Measurements from ENCODE around the gene SLC16A12. TPM values are rescaled to one million over a fixed set of nuclear protein-coding genes. Genes with fewer than 3 reads are reported as not detected.

Gene SLC16A12
- total and polyA plus RNA-seq, 2 donors (not counting 1 experiment from before 2014, with no cell fraction given), result under 0.01 to 0.26 TPM

- Histone ChIP-seq H3K79me2 (ENCODE audit: control insufficient read depth, insufficient read depth, low read length) (peaks cover 6% of the 10 kb centered on the region), H3K27me3 (ENCODE audit: control insufficient read depth, insufficient read depth, low read length) (no peaks in the 10 kb centered on the region), H3K4me3 (replicated peaks in 1 of 4; ENCODE audit: control extremely low read depth in 1 of 4, insufficient read depth in 1 of 4, low read depth in 3 of 4, low read length in 4 of 4) (no peak overlapping the region), H3K4me1 (ENCODE audit: control insufficient read depth, extremely low read depth, insufficient read depth, low read length) (peaks cover 10% of the 10 kb centered on the region), H3K4me2 (ENCODE audit: extremely low read depth, insufficient read depth, low read length) (no peak overlapping the region), H4K20me1 (ENCODE audit: control insufficient read depth, extremely low read depth, insufficient read depth, low read length) (no peaks in the 10 kb centered on the region), H3K9me3 (ENCODE audit: control insufficient read depth, insufficient read depth, low read depth, low read length) (no peaks in the 10 kb centered on the region), H3K27ac (ENCODE audit: insufficient read depth, low read length) (no peak overlapping the region), H2AFZ (ENCODE audit: low read length) (no peak overlapping the region), H3K9ac (ENCODE audit: insufficient read depth, low read length) (no peak overlapping the region), H3K36me3 (ENCODE audit: control insufficient read depth, insufficient read depth, low read length) (no peaks in the 10 kb centered on the region)
- peak in 1 of 2 donors; percentile 88 for DNase-seq (ENCODE audit: low read depth in 2 of 2)
- no peak for TF ChIP-seq EZH2 (IDR thresholded peaks at IDR 0.05; ENCODE audit: low read length, missing control alignments)
- no peak for TF ChIP-seq CTCF (conservative IDR thresholded peaks at IDR 0.05 in 1 of 2, IDR thresholded peaks at IDR 0.05 in 1 of 2; ENCODE audit: low read depth in 1 of 2, low read length in 2 of 2)
These were observed 137.2 kb downstream of the SLC16A12 start for GRCh38 chr10:89398003-89398749.

GRCh38 chr10:89395141-89395540, 140.3 kb downstream of the SLC16A12 start:
- no peak overlapping the region for H3K27ac ChIP-seq (ENCODE audit: insufficient read depth, low read length)
- no peak for DNase-seq (ENCODE audit: low read depth in 2 of 2)
- no peak overlapping the region for H3K4me3 ChIP-seq (replicated peaks in 1 of 4; ENCODE audit: control extremely low read depth in 1 of 4, insufficient read depth in 1 of 4, low read depth in 3 of 4, low read length in 4 of 4)

GRCh38 chr10:89393898-89394297, 141.5 kb downstream of the SLC16A12 start:
- no peak overlapping the region for H2AFZ ChIP-seq (ENCODE audit: low read length)
- peak overlapping the region in 3 of 4 experiments; percentile 19 to 89 (median 68) for H3K4me3 ChIP-seq (replicated peaks in 1 of 4; ENCODE audit: control extremely low read depth in 1 of 4, insufficient read depth in 1 of 4, low read depth in 3 of 4, low read length in 4 of 4)
- no peaks in the 10 kb centered on the region for H3K27me3 ChIP-seq (ENCODE audit: control insufficient read depth, insufficient read depth, low read length)
- H3K27ac ChIP-seq (ENCODE audit: insufficient read depth, low read length), result no peak overlapping the region
- H3K9me3 ChIP-seq (ENCODE audit: control insufficient read depth, insufficient read depth, low read depth, low read length), result no peaks in the 10 kb centered on the region
- H3K4me2 ChIP-seq (ENCODE audit: extremely low read depth, insufficient read depth, low read length), result peak overlapping the region; percentile 7
- H4K20me1 ChIP-seq (ENCODE audit: control insufficient read depth, extremely low read depth, insufficient read depth, low read length), result no peaks in the 10 kb centered on the region
- H3K36me3 ChIP-seq (ENCODE audit: control insufficient read depth, insufficient read depth, low read length), result no peaks in the 10 kb centered on the region
- no peak overlapping the region for H3K9ac ChIP-seq (ENCODE audit: insufficient read depth, low read length)
- TF ChIP-seq EZH2 (IDR thresholded peaks at IDR 0.05; ENCODE audit: low read length, missing control alignments), result no peak
- no peak for TF ChIP-seq CTCF (conservative IDR thresholded peaks at IDR 0.05 in 1 of 2, IDR thresholded peaks at IDR 0.05 in 1 of 2; ENCODE audit: low read depth in 1 of 2, low read length in 2 of 2)
- no peak for DNase-seq (ENCODE audit: low read depth in 2 of 2)
- H3K79me2 ChIP-seq (ENCODE audit: control insufficient read depth, insufficient read depth, low read length), result peaks cover 6% of the 10 kb centered on the region
- H3K4me1 ChIP-seq (ENCODE audit: control insufficient read depth, extremely low read depth, insufficient read depth, low read length), result peaks cover 12% of the 10 kb centered on the region

More at GRCh38 chr10:89395141-89395540, 140.3 kb downstream of the SLC16A12 start:
- no peaks in the 10 kb centered on the region for H3K9me3 ChIP-seq (ENCODE audit: control insufficient read depth, insufficient read depth, low read depth, low read length)
- H3K36me3 ChIP-seq (ENCODE audit: control insufficient read depth, insufficient read depth, low read length), result no peaks in the 10 kb centered on the region
- no peaks in the 10 kb centered on the region for H3K27me3 ChIP-seq (ENCODE audit: control insufficient read depth, insufficient read depth, low read length)
- no peak overlapping the region for H3K9ac ChIP-seq (ENCODE audit: insufficient read depth, low read length)
- no peak overlapping the region for H3K4me2 ChIP-seq (ENCODE audit: extremely low read depth, insufficient read depth, low read length)
- no peak overlapping the region for H2AFZ ChIP-seq (ENCODE audit: low read length)
- H3K79me2 ChIP-seq (ENCODE audit: control insufficient read depth, insufficient read depth, low read length), result peaks cover 6% of the 10 kb centered on the region
- peaks cover 12% of the 10 kb centered on the region for H3K4me1 ChIP-seq (ENCODE audit: control insufficient read depth, extremely low read depth, insufficient read depth, low read length)
- H4K20me1 ChIP-seq (ENCODE audit: control insufficient read depth, extremely low read depth, insufficient read depth, low read length), result no peaks in the 10 kb centered on the region
- TF ChIP-seq CTCF (conservative IDR thresholded peaks at IDR 0.05 in 1 of 2, IDR thresholded peaks at IDR 0.05 in 1 of 2; ENCODE audit: low read depth in 1 of 2, low read length in 2 of 2), result no peak
- no peak for TF ChIP-seq EZH2 (IDR thresholded peaks at IDR 0.05; ENCODE audit: low read length, missing control alignments)
